Colonic mucosa (tissue), 4 donors: ENCODE results near the gene ACBD5. TPM values are rescaled to one million over a fixed set of nuclear protein-coding genes. Genes with fewer than 3 reads are reported as not detected.

ENCODE experiments used
- DNase-seq: peaks from one replicate; pipeline ENCODE4 v3.0.0-alpha.2; 2020
- H3K27ac ChIP-seq: fragments of 200-600 bp; one replicate; pipeline ENCODE4 v1.8.0; 2021
- H3K27me3 ChIP-seq: fragments of 200-600 bp; one replicate; pipeline ENCODE4 v1.8.0; 2021
- H3K36me3 ChIP-seq: fragments of 200-600 bp; one replicate; pipeline ENCODE4 v1.8.0; 2021
- H3K4me1 ChIP-seq: fragments of 200-600 bp; one replicate; pipeline ENCODE4 v1.8.0; 2021; ENCODE audit warnings: mild to moderate bottlenecking
- H3K4me3 ChIP-seq: fragments of 200-600 bp; one replicate; pipeline ENCODE4 v1.8.0; 2021
- H3K9ac ChIP-seq, 2 donors: one replicate each; pipeline ENCODE4 v1.7.0; 2013; ENCODE audit warnings: control low read depth in 2 of 2, low read depth in 2 of 2, low read length in 2 of 2
- H3K9me3 ChIP-seq: fragments of 200-600 bp; one replicate; pipeline ENCODE4 v1.8.0; 2021
- CTCF ChIP-seq: fragments of 200-600 bp; IDR thresholded peaks from one replicate; pipeline ENCODE4 v1.8.0; 2022; ENCODE audit warnings: antibody characterized with exemption, mild to moderate bottlenecking
- intact Hi-C: fragments of 100-400 bp; cut with DNase I; formaldehyde crosslinking; loops from one replicate; pipeline ENCODE4 v1.14.1; 2022
- total RNA-seq, 2 donors: library from RNA; stranded (reverse); fragmentation: NEBNext Ultra II Directional in 1 of 2; extraction: Animal tissue kit (Norgen Biotek cat#: 25700) in 1 of 2; gene quantifications; one replicate each; pipeline ENCODE4 v1.2.1, GENCODE V29; 2021
- donor health status: healthy.
- donor health status: DM: no; HTN: no; CAD: no.
- donor health status: DM: no; HTN: no; CAD: no.

Gene ACBD5
- total RNA-seq, 2 donors from 2014 or later: 32.3 to 52.4 TPM

- no peak for DNase-seq
- peaks cover 18% of the 10 kb centered on the region for H3K36me3 ChIP-seq
- no peak overlapping the region for H3K27ac ChIP-seq
- no peaks in the 10 kb centered on the region for H3K4me1 ChIP-seq
- H3K4me3 ChIP-seq: no peak overlapping the region
- H3K9ac ChIP-seq: no peak overlapping the region
- intact Hi-C loops: no loop called here
- no peak for TF ChIP-seq CTCF
- H3K9me3 ChIP-seq: no peaks in the 10 kb centered on the region
- no peaks in the 10 kb centered on the region for H3K27me3 ChIP-seq
These were observed 33.2 kb downstream of the ACBD5 start for GRCh38 chr10:27207350-27207749.

- no peak overlapping the region for H3K9ac ChIP-seq
- H3K27me3 ChIP-seq: no peaks in the 10 kb centered on the region
- intact Hi-C loops: no loop called here
- H3K36me3 ChIP-seq: peaks cover 8% of the 10 kb centered on the region
- H3K4me3 ChIP-seq: no peak overlapping the region
- DNase-seq: no peak
- H3K4me1 ChIP-seq: no peaks in the 10 kb centered on the region
- no peak overlapping the region for H3K27ac ChIP-seq
- no peak for TF ChIP-seq CTCF
- H3K9me3 ChIP-seq: no peaks in the 10 kb centered on the region
These were observed 36.8 kb downstream of the ACBD5 start for GRCh38 chr10:27203806-27204205.

- H3K4me1 ChIP-seq: no peaks in the 10 kb centered on the region
- DNase-seq: no peak
- H3K27me3 ChIP-seq: no peaks in the 10 kb centered on the region
- H3K9ac ChIP-seq: no peak overlapping the region
- no peaks in the 10 kb centered on the region for H3K9me3 ChIP-seq
- H3K4me3 ChIP-seq: no peak overlapping the region
- no peak for TF ChIP-seq CTCF
- intact Hi-C loops: no loop called here
- H3K36me3 ChIP-seq: no peaks in the 10 kb centered on the region
- no peak overlapping the region for H3K27ac ChIP-seq
These were observed 42.5 kb downstream of the ACBD5 start for GRCh38 chr10:27197980-27198620.

GRCh38 chr10:27192284-27192683 lies 48.3 kb downstream of the ACBD5 start:
- H3K4me3 ChIP-seq: no peak overlapping the region
- no peak for DNase-seq
- H3K4me1 ChIP-seq: no peaks in the 10 kb centered on the region
- no peak for TF ChIP-seq CTCF
- no peak overlapping the region for H3K9ac ChIP-seq
- intact Hi-C loops: no loop called here
- no peaks in the 10 kb centered on the region for H3K36me3 ChIP-seq
- no peaks in the 10 kb centered on the region for H3K27me3 ChIP-seq
- H3K27ac ChIP-seq: no peak overlapping the region
- H3K9me3 ChIP-seq: no peaks in the 10 kb centered on the region

- DNase-seq: no peak
These were observed 50.1 kb downstream of the ACBD5 start for GRCh38 chr10:27190508-27190907.

More at GRCh38 chr10:27190508-27190907, 50.1 kb downstream of the ACBD5 start:
- Histone ChIP-seq H3K4me1 (no peaks in the 10 kb centered on the region), H3K27ac (no peak overlapping the region), H3K36me3 (no peaks in the 10 kb centered on the region), H3K27me3 (no peaks in the 10 kb centered on the region), H3K9me3 (no peaks in the 10 kb centered on the region), H3K4me3 (no peak overlapping the region), H3K9ac (no peak overlapping the region)
- no peak for TF ChIP-seq CTCF
- intact Hi-C loops: loop anchor here (2.0 kb wide), 1 partner anchor 64 kb away; no protein-coding TSS in a partner anchor
